H1 (cell line): ENCODE measurements around the gene CFL2. TPM values are rescaled to one million over a fixed set of nuclear protein-coding genes. Genes with fewer than 3 reads are reported as not detected.

Source experiments
- CHD2 ChIP-seq: IDR thresholded peaks from 2 replicates; pipeline ENCODE4 v1.6.1; 2012; ENCODE audit warnings: low read length, improper control_type of control experiment
- EZH2 ChIP-seq: fragments of 200-600 bp; sonication (generic); IDR thresholded peaks from 2 replicates; pipeline ENCODE4 v1.7.1; 2012; ENCODE audit warnings: low read depth, mild to moderate bottlenecking, moderate library complexity, low read length, inconsistent platforms; ENCODE audit not compliant: severe bottlenecking
- GTF2F1 ChIP-seq: IDR thresholded peaks from 2 replicates; pipeline ENCODE4 v1.6.1; 2012; ENCODE audit warnings: low read depth, low read length, improper control_type of control experiment, borderline replicate concordance
- SRF ChIP-seq: IDR thresholded peaks from 2 replicates; pipeline ENCODE4 v1.6.1; 2011; ENCODE audit warnings: mild to moderate bottlenecking, low read depth, low read length, moderate library complexity
- TAF7 ChIP-seq: optimal IDR thresholded peaks from 2 replicates; pipeline ENCODE3; 2011; ENCODE audit warnings: low read depth, mild to moderate bottlenecking, inconsistent platforms, low read length, moderate library complexity, borderline replicate concordance
- YY1 ChIP-seq: IDR thresholded peaks from 2 replicates; pipeline ENCODE4 v1.6.1; 2011; ENCODE audit warnings: low read depth, mild to moderate bottlenecking, low read length
- polyA plus RNA-seq, 7 experiments: library from polyadenylated mRNA; depleted of rRNA in 3 of 7; stranded (reverse) in 5 of 7; unstranded in 2 of 7; fragments of >200 nt in 5 of 7; fragments of 200-250 nt in 2 of 7; gene quantifications; 1 replicate in 5 of 7; 2 replicates in 1 of 7; 4 replicates in 1 of 7; pipeline versions ENCODE4 v1.2.1 to v1.2.3, GENCODE V29; 2011 to 2013; ENCODE audit warnings: missing spikeins in 2 of 7, mixed read lengths in 2 of 7
- total RNA-seq: library from RNA; stranded (reverse); fragmentation: NEBNext Ultra II Directional; extraction: Animal tissue kit (Norgen Biotek cat#: 25700); gene quantifications from 2 replicates; pipeline ENCODE4 v1.2.1, GENCODE V29; 2021

CFL2 gene
- total and polyA plus RNA-seq, 2 of the 8 experiments (the other 6 are each of a cell fraction or from before 2014, with no cell fraction given): 9.7 to 20.5 TPM

DNA sequence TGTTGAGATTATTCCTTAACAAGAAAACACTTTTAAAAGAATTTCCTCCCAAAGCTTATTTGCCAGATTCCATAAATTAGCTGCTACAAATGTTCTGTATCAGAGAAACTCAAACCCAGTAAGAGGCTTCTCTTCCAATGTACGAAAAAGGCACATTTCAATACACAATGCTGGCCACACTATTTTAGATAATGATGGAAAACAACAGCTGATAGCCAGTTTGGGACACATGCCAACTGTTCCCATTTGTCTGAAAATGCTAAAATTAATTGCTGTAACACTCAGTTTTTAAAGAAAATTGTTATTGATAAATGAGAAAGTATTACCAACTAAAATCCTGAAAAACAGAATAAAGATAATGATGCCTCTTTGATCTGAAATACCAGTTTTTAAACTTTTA lies 4.4 kb downstream of the CFL2 start (continued):
- TF ChIP-seq EZH2: no peak
- no peak for TF ChIP-seq TAF7
- no peak for TF ChIP-seq SRF
- no peak for TF ChIP-seq YY1
- TF ChIP-seq GTF2F1: no peak
- TF ChIP-seq CHD2: no peak
- TF ChIP-seq, all 59 proteins: peak for 0
